Fibroblast of lung (primary cell): ENCODE measurements around the gene PPP6R3.

Experiments used
- EZH2 ChIP-seq: IDR thresholded peaks from 2 replicates; pipeline ENCODE4 v1.5.1; 2012; ENCODE audit warnings: low read length, control low read depth, mild to moderate bottlenecking; ENCODE audit errors: missing control alignments
- TF ChIP-seq, protein P1 (sequence below), 2 donors: IDR thresholded peaks in 1 of 2; conservative IDR thresholded peaks in 1 of 2; 1 replicate in 1 of 2; 2 replicates in 1 of 2; pipeline ENCODE4 v1.5.1; 2011 to 2012; ENCODE audit warnings: low read length in 2 of 2, control low read depth in 1 of 2, inconsistent platforms in 1 of 2, low read depth in 1 of 2, mild to moderate bottlenecking in 1 of 2

GRCh38 chr11:68440224-68440623, 20.3 kb upstream of the PPP6R3 start:
- TF ChIP-seq, protein P1, sequence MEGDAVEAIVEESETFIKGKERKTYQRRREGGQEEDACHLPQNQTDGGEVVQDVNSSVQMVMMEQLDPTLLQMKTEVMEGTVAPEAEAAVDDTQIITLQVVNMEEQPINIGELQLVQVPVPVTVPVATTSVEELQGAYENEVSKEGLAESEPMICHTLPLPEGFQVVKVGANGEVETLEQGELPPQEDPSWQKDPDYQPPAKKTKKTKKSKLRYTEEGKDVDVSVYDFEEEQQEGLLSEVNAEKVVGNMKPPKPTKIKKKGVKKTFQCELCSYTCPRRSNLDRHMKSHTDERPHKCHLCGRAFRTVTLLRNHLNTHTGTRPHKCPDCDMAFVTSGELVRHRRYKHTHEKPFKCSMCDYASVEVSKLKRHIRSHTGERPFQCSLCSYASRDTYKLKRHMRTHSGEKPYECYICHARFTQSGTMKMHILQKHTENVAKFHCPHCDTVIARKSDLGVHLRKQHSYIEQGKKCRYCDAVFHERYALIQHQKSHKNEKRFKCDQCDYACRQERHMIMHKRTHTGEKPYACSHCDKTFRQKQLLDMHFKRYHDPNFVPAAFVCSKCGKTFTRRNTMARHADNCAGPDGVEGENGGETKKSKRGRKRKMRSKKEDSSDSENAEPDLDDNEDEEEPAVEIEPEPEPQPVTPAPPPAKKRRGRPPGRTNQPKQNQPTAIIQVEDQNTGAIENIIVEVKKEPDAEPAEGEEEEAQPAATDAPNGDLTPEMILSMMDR (conservative IDR thresholded peaks at IDR 0.05 in 1 of 2, IDR thresholded peaks at IDR 0.05 in 1 of 2; ENCODE audit: low read depth in 1 of 2, low read length in 2 of 2) = no peak
- TF ChIP-seq EZH2 = no peak
